ENCODE data around the gene B3GNT9.
"Not testable (repeated sequence)": the region's sequence is repeated elsewhere in the genome, so short reads cannot be mapped to it uniquely, and the experiment has no call there.

Gene B3GNT9

GRCh38 chr16:67150047-67150832, 558 bp downstream of the B3GNT9 start:
- no peak for DNase-seq (ENCODE audit: low read depth in 2 of 2)

- no peak for DNase-seq (ENCODE audit: low read depth in 2 of 2)
Measured at GRCh38 chr16:67149276-67150046, 1.3 kb downstream of the B3GNT9 start.

- no peak for DNase-seq (ENCODE audit: low read depth in 2 of 2)
Measured at GRCh38 chr16:67148656-67149275, 2.0 kb downstream of the B3GNT9 start.

- no peak for DNase-seq (ENCODE audit: low read depth in 2 of 2)
Measured at GRCh38 chr16:67148221-67148620, 2.6 kb downstream of the B3GNT9 start.

- no peak for DNase-seq (ENCODE audit: low read depth in 2 of 2)
Measured at GRCh38 chr16:67147437-67148140, 3.2 kb downstream of the B3GNT9 start.

GRCh38 chr16:67146523-67147357, 4.1 kb downstream of the B3GNT9 start:
- DNase-seq (ENCODE audit: low read depth in 2 of 2) = no peak

- DNase-seq (ENCODE audit: low read depth in 2 of 2) = no peak
Measured at GRCh38 chr16:67145746-67146145, 5.1 kb downstream of the B3GNT9 start.

GRCh38 chr16:67144943-67145342, 5.9 kb downstream of the B3GNT9 start:
- no peak for DNase-seq (ENCODE audit: low read depth in 2 of 2)

- DNase-seq (ENCODE audit: low read depth in 2 of 2) = no peak
Measured at GRCh38 chr16:67142342-67142741, 8.5 kb downstream of the B3GNT9 start.

GRCh38 chr16:67141391-67141790, 9.4 kb downstream of the B3GNT9 start:
- no peak for DNase-seq (ENCODE audit: low read depth in 2 of 2)

- no peak for DNase-seq (ENCODE audit: low read depth in 2 of 2)
Measured at GRCh38 chr16:67137605-67138004, 13.2 kb downstream of the B3GNT9 start.

GRCh38 chr16:67129422-67129821, 21.4 kb downstream of the B3GNT9 start:
- DNase-seq (ENCODE audit: low read depth in 2 of 2) = no peak

- DNase-seq (ENCODE audit: low read depth in 2 of 2) = no peak
Measured at GRCh38 chr16:67128887-67129286, 21.9 kb downstream of the B3GNT9 start.

GRCh38 chr16:67128417-67128816, 22.4 kb downstream of the B3GNT9 start:
- DNase-seq (ENCODE audit: low read depth in 2 of 2) = no peak

GRCh38 chr16:67122799-67123198, 28.0 kb downstream of the B3GNT9 start:
- not testable (repeated sequence) for DNase-seq (ENCODE audit: low read depth in 2 of 2)

GRCh38 chr16:67120025-67120424, 30.8 kb downstream of the B3GNT9 start:
- DNase-seq (ENCODE audit: low read depth in 2 of 2) = no peak

GRCh38 chr16:67117716-67118115, 33.1 kb downstream of the B3GNT9 start:
- no peak for DNase-seq (ENCODE audit: low read depth in 2 of 2)

GRCh38 chr16:67116388-67117311, 34.1 kb downstream of the B3GNT9 start:
- no peak for DNase-seq (ENCODE audit: low read depth in 2 of 2)

- DNase-seq (ENCODE audit: low read depth in 2 of 2) = no peak
Measured at GRCh38 chr16:67115639-67116038, 35.2 kb downstream of the B3GNT9 start.

GRCh38 chr16:67114793-67115192, 36.0 kb downstream of the B3GNT9 start:
- no peak for DNase-seq (ENCODE audit: low read depth in 2 of 2)
